ENCODE measurements around the gene WFIKKN2. TPM values are rescaled to one million over a fixed set of nuclear protein-coding genes. Genes with fewer than 3 reads are reported as not detected.

Gene WFIKKN2
- total RNA-seq, 2 donors from 2014 or later: 0.29 to 0.35 TPM

DNA sequence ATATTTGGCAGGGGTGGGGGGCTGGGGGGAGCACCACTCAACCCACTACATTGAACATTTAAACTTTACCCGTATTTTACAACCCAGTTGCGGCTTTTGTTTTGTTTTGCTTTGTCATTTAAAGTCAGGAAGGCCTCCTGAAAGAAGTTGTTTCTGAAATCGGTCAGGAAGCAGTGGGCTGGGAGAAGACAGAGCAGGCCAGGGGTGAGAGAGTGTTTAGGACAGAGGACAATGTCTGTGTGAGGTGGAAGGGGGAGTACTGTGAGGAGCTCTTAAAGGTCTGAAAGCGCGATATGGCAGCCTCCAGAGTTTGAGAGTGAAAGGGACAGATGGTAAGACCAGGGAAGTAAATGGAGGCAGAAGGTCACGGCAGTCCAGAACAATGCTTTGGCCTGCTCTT lies 6.1 kb upstream of the WFIKKN2 start:
- Histone ChIP-seq H3K27ac (ENCODE audit: low read depth, low read length) (no peak overlapping the region), H3K4me3 (ENCODE audit: low read length) (no peak overlapping the region), H3K9ac (ENCODE audit: extremely low read depth, low read length, poor library complexity, severe bottlenecking) (no peak overlapping the region), H3K36me3 (ENCODE audit: control insufficient read depth, insufficient read depth, low read length) (no peaks in the 10 kb centered on the region), H3K4me1 (ENCODE audit: control insufficient read depth, insufficient read depth, low read length) (no peaks in the 10 kb centered on the region), H3K9me3 (ENCODE audit: control insufficient read depth, low read length) (no peaks in the 10 kb centered on the region), H3K27me3 (ENCODE audit: control insufficient read depth, insufficient read depth, low read length, poor library complexity, severe bottlenecking) (no peaks in the 10 kb centered on the region)
- H3K27me3 Mint-ChIP-seq (ENCODE audit: insufficient read depth): no peaks in the 10 kb centered on the region
- peak overlapping the region; percentile 88 for H3K27ac Mint-ChIP-seq
- no peaks in the 10 kb centered on the region for H3K36me3 Mint-ChIP-seq (ENCODE audit: low read depth)
- H3K4me3 Mint-ChIP-seq: no peak overlapping the region
- H3K4me1 Mint-ChIP-seq: peaks cover 29% of the 10 kb centered on the region
- peak; percentile 61 for DNase-seq
- TF ChIP-seq, protein P1, sequence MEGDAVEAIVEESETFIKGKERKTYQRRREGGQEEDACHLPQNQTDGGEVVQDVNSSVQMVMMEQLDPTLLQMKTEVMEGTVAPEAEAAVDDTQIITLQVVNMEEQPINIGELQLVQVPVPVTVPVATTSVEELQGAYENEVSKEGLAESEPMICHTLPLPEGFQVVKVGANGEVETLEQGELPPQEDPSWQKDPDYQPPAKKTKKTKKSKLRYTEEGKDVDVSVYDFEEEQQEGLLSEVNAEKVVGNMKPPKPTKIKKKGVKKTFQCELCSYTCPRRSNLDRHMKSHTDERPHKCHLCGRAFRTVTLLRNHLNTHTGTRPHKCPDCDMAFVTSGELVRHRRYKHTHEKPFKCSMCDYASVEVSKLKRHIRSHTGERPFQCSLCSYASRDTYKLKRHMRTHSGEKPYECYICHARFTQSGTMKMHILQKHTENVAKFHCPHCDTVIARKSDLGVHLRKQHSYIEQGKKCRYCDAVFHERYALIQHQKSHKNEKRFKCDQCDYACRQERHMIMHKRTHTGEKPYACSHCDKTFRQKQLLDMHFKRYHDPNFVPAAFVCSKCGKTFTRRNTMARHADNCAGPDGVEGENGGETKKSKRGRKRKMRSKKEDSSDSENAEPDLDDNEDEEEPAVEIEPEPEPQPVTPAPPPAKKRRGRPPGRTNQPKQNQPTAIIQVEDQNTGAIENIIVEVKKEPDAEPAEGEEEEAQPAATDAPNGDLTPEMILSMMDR (conservative IDR thresholded peaks at IDR 0.05): no peak
- no peaks in the 10 kb centered on the region for H3K9me3 Mint-ChIP-seq
- 75% methylated on average over 4 to 6 of the region's 6 CpGs for WGBS, 2 experiments (ENCODE audit: insufficient coverage in 1 of 2, insufficient read length in 1 of 2)

- TF ChIP-seq, protein P1 (conservative IDR thresholded peaks at IDR 0.05): no peak
- DNase-seq: peak; percentile 72
- peak overlapping the region; percentile 24 for H3K27ac ChIP-seq (ENCODE audit: low read depth, low read length)
- peaks cover 2% of the 10 kb centered on the region for H3K27me3 Mint-ChIP-seq (ENCODE audit: insufficient read depth)
- H3K4me3 Mint-ChIP-seq: no peak overlapping the region
- no peak overlapping the region for H3K9ac ChIP-seq (ENCODE audit: extremely low read depth, low read length, poor library complexity, severe bottlenecking)
- H3K9me3 Mint-ChIP-seq: no peaks in the 10 kb centered on the region
- no peak overlapping the region for H3K4me3 ChIP-seq (ENCODE audit: low read length)
- no peaks in the 10 kb centered on the region for H3K36me3 ChIP-seq (ENCODE audit: control insufficient read depth, insufficient read depth, low read length)
- no peaks in the 10 kb centered on the region for H3K27me3 ChIP-seq (ENCODE audit: control insufficient read depth, insufficient read depth, low read length, poor library complexity, severe bottlenecking)
- H3K4me1 ChIP-seq (ENCODE audit: control insufficient read depth, insufficient read depth, low read length): peaks cover 3% of the 10 kb centered on the region
- no peaks in the 10 kb centered on the region for H3K36me3 Mint-ChIP-seq (ENCODE audit: low read depth)
- H3K9me3 ChIP-seq (ENCODE audit: control insufficient read depth, low read length): no peaks in the 10 kb centered on the region
- H3K4me1 Mint-ChIP-seq: peaks cover 39% of the 10 kb centered on the region
- 92 to 95% methylated on average over 4 to 5 of the region's 5 CpGs for WGBS, 2 experiments (ENCODE audit: insufficient coverage in 1 of 2, insufficient read length in 1 of 2)
- H3K27ac Mint-ChIP-seq: no peak overlapping the region
Measured at GRCh38 chr17:50830352-50830751, 5.0 kb upstream of the WFIKKN2 start.

DNA sequence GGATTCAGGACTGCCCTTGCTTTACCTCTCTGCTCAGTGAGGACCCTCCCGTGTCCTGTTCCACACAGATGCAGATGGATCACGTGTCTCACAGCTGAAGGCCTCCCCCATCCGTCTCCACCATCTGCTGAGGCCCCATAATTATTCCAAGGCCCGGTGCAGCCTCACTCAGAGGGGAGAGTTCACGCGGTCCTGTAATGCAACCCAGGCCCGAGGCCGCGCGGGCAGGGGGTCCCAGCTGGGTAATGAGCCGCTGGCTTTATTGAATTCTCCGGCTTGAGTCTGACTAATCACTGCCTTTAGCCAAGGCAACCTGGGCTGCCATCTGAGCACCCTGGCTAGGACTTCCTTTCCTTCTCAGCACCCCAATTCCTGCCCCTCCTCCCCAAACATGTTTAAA lies 4.4 kb upstream of the WFIKKN2 start:
- Histone ChIP-seq H3K4me1 (ENCODE audit: control insufficient read depth, insufficient read depth, low read length) (peaks cover 3% of the 10 kb centered on the region), H3K36me3 (ENCODE audit: control insufficient read depth, insufficient read depth, low read length) (no peaks in the 10 kb centered on the region), H3K27me3 (ENCODE audit: control insufficient read depth, insufficient read depth, low read length, poor library complexity, severe bottlenecking) (no peaks in the 10 kb centered on the region), H3K9ac (ENCODE audit: extremely low read depth, low read length, poor library complexity, severe bottlenecking) (no peak overlapping the region), H3K4me3 (ENCODE audit: low read length) (no peak overlapping the region), H3K27ac (ENCODE audit: low read depth, low read length) (peak overlapping the region; percentile 84), H3K9me3 (ENCODE audit: control insufficient read depth, low read length) (no peaks in the 10 kb centered on the region)
- 46 to 69% methylated on average over 10 to 12 of the region's 12 CpGs for WGBS, 2 experiments (ENCODE audit: insufficient coverage in 1 of 2, insufficient read length in 1 of 2)
- Mint-ChIP-seq H3K27me3 (ENCODE audit: insufficient read depth) (peaks cover 3% of the 10 kb centered on the region), H3K9me3 (no peaks in the 10 kb centered on the region), H3K4me1 (peaks cover 43% of the 10 kb centered on the region), H3K4me3 (no peak overlapping the region), H3K27ac (no peak overlapping the region), H3K36me3 (ENCODE audit: low read depth) (no peaks in the 10 kb centered on the region)
- peak; percentile 82 for DNase-seq
- TF ChIP-seq, protein P1 (conservative IDR thresholded peaks at IDR 0.05): no peak
